ENCODE data around the gene CPLX1. TPM values are rescaled to one million over a fixed set of nuclear protein-coding genes. Genes with fewer than 3 reads are reported as not detected.

The CPLX1 gene
- total RNA-seq, 4 donors from 2014 or later: 0.38 to 0.44 TPM; not detected in 2

DNA sequence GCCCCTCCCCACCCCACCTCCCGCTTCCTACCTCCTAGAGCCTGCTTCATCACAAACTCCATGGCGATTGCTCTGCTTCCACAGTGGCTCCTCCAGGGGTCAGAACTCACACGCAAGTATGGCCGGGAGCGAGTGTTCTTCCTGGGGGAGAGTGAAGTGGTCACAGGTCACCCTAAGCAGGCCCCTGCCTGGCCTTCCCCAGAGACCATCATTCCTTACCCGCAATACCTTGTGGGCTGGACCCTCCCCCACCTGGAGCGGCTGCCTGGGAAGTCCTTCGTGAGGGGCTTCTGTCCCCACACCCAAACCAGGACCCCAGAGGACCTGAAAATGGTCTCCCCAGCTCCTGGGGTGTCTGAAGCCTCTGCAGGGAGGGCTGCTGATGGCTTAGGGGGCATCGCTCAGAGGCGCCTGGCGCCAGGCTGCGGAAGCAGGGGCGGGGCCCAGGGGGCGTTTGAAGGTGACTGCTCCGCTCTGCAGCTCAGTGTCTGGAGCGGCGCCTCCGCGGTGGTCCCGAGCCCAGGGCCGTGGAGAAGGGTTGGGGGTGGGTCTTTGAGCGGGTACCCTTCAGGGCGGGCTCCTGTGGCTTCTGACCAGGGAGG lies 1.4 kb downstream of the CPLX1 start:
- WGBS: 1% methylated on average over 10 of the region's 23 CpGs
- Histone ChIP-seq H3K9me3 (no peaks in the 10 kb centered on the region), H3K4me1 (peaks cover 22% of the 10 kb centered on the region), H3K4me3 (no peak overlapping the region), H3K27ac (no peak overlapping the region), H3K27me3 (peaks cover 97% of the 10 kb centered on the region), H3K36me3 (no peaks in the 10 kb centered on the region)
- TF ChIP-seq EP300 (IDR thresholded peaks at IDR 0.05) (no peak), POLR2A (IDR thresholded peaks at IDR 0.05) (no peak), POLR2AphosphoS5 (IDR thresholded peaks at IDR 0.05) (no peak)
- TF ChIP-seq, protein P1, sequence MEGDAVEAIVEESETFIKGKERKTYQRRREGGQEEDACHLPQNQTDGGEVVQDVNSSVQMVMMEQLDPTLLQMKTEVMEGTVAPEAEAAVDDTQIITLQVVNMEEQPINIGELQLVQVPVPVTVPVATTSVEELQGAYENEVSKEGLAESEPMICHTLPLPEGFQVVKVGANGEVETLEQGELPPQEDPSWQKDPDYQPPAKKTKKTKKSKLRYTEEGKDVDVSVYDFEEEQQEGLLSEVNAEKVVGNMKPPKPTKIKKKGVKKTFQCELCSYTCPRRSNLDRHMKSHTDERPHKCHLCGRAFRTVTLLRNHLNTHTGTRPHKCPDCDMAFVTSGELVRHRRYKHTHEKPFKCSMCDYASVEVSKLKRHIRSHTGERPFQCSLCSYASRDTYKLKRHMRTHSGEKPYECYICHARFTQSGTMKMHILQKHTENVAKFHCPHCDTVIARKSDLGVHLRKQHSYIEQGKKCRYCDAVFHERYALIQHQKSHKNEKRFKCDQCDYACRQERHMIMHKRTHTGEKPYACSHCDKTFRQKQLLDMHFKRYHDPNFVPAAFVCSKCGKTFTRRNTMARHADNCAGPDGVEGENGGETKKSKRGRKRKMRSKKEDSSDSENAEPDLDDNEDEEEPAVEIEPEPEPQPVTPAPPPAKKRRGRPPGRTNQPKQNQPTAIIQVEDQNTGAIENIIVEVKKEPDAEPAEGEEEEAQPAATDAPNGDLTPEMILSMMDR (IDR thresholded peaks at IDR 0.05): no peak
- DNase-seq (ENCODE audit: low spot score in 2 of 2): peak in 1 of 2 donors; percentile 44

DNA sequence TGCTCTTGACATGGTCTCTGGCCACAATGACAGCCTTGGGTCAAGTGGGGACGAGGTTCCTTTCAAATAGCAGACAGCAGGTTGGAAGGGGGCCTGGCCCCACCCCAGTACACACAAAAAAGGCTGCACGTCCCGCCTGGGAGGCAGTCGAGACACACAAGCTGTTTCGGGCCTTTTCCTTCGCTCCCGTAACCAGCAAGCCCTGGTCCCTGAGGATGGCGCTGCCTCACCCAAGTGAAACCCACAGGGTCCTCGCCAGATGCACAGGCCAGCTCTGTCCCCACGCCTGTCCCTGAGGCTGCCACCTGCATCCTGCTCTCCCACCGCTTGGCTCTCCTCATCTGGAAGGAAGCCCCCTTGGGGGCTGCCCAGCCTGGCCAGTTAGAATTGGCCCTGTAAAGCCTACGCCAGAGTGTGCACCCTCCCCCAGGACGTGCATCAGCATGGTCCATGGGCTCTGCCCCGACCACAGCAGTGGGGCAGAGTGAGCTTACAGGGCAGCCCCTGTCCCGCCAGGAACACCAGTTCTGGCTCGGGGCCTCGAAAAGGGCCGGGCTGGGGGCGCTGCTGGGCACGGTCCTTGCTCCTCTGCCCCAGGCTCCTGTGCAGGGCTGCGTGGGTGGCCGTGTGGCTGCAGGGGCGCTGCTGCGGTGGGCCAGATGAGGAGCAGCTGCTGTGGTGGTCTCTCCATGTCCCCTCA lies 2.0 kb downstream of the CPLX1 start:
- H3K4me1 ChIP-seq: peaks cover 22% of the 10 kb centered on the region
- WGBS: 32% methylated on average over 6 of the region's 24 CpGs
- no peak overlapping the region for H3K4me3 ChIP-seq
- H3K36me3 ChIP-seq: no peaks in the 10 kb centered on the region
- H3K9me3 ChIP-seq: no peaks in the 10 kb centered on the region
- H3K27me3 ChIP-seq: peaks cover 97% of the 10 kb centered on the region
- peak; percentile 51 to 55 for DNase-seq (ENCODE audit: low spot score in 2 of 2)
- TF ChIP-seq EP300 (IDR thresholded peaks at IDR 0.05) (no peak), POLR2A (IDR thresholded peaks at IDR 0.05) (no peak), POLR2AphosphoS5 (IDR thresholded peaks at IDR 0.05) (no peak)
- TF ChIP-seq, protein P1 (IDR thresholded peaks at IDR 0.05): no peak
- no peak overlapping the region for H3K27ac ChIP-seq

GRCh38 chr4:823176-823760 lies 2.7 kb downstream of the CPLX1 start:
- Histone ChIP-seq H3K27ac (no peak overlapping the region), H3K4me3 (no peak overlapping the region), H3K27me3 (peaks cover 97% of the 10 kb centered on the region), H3K4me1 (peaks cover 22% of the 10 kb centered on the region), H3K9me3 (no peaks in the 10 kb centered on the region), H3K36me3 (no peaks in the 10 kb centered on the region)
- peak in 1 of 2 donors; percentile 57 for DNase-seq (ENCODE audit: low spot score in 2 of 2)
- TF ChIP-seq POLR2A (IDR thresholded peaks at IDR 0.05) (no peak), POLR2AphosphoS5 (IDR thresholded peaks at IDR 0.05) (no peak), EP300 (IDR thresholded peaks at IDR 0.05) (no peak)
- TF ChIP-seq, protein P1 (IDR thresholded peaks at IDR 0.05): no peak
- WGBS: 72% methylated on average over 11 of the region's 21 CpGs

GRCh38 chr4:822361-823175 lies 3.4 kb downstream of the CPLX1 start:
- Histone ChIP-seq H3K4me3 (no peak overlapping the region), H3K36me3 (no peaks in the 10 kb centered on the region), H3K27me3 (peaks cover 97% of the 10 kb centered on the region), H3K9me3 (no peaks in the 10 kb centered on the region), H3K27ac (no peak overlapping the region), H3K4me1 (peaks cover 22% of the 10 kb centered on the region)
- WGBS: 51% methylated on average over 24 of the region's 24 CpGs
- TF ChIP-seq POLR2A (IDR thresholded peaks at IDR 0.05): no peak
- TF ChIP-seq, protein P1 (IDR thresholded peaks at IDR 0.05): no peak
- TF ChIP-seq POLR2AphosphoS5 (IDR thresholded peaks at IDR 0.05): no peak
- no peak for TF ChIP-seq EP300 (IDR thresholded peaks at IDR 0.05)
- DNase-seq (ENCODE audit: low spot score in 2 of 2): peak in 1 of 2 donors; percentile 52
